Measurements from ENCODE around the gene PSME2. TPM values are rescaled to one million over a fixed set of nuclear protein-coding genes. Genes with fewer than 3 reads are reported as not detected.

Gene PSME2
- total and polyA plus RNA-seq, 2 experiments from 2014 or later = 54.0 to 259 TPM

- peaks cover 21% of the 10 kb centered on the region for H3K4me1 Mint-ChIP-seq
- ATAC-seq (no peak), DNase-seq (ENCODE audit: low spot score) (no peak)
- Histone ChIP-seq H3F3A (replicated peaks; ENCODE audit: low read depth) (0 out of 2 replicates have a peak, but pooled peaks cover 4% of the 10 kb centered on the region), H3K9me2 (ENCODE audit: insufficient read depth) (no peaks in the 10 kb centered on the region), H3K4me3 (peak overlapping the region; percentile 70), H2AFZ (no peak overlapping the region), H3K27ac (ENCODE audit: low read depth) (no peak overlapping the region), H3K36me3 (ENCODE audit: insufficient read depth) (peaks cover 31% of the 10 kb centered on the region), H3K4me1 (ENCODE audit: insufficient read depth) (peaks cover 12% of the 10 kb centered on the region), H4K20me1 (replicated peaks; ENCODE audit: insufficient read depth) (peaks cover 7% of the 10 kb centered on the region; the same call in 1 of the 2 replicates), H3K4me2 (peak overlapping the region; percentile 99), H3K79me2 (replicated peaks; ENCODE audit: insufficient read depth) (peaks cover 38% of the 10 kb centered on the region), H3K27me3 (ENCODE audit: insufficient read depth) (no peaks in the 10 kb centered on the region)
- peak overlapping the region; percentile 82 for H3K27ac Mint-ChIP-seq
- TF ChIP-seq CTCF (conservative IDR thresholded peaks at IDR 0.05; ENCODE audit: low read depth in 2 of 2) = no peak
- peaks cover 11% of the 10 kb centered on the region for H3K27me3 Mint-ChIP-seq (ENCODE audit: insufficient read depth, low read depth, poor library complexity)
- H3K4me3 Mint-ChIP-seq = peak overlapping the region; percentile 99
- H3K9me3 Mint-ChIP-seq = no peaks in the 10 kb centered on the region; the same call in 2 of the 3 replicates
- H3K36me3 Mint-ChIP-seq (ENCODE audit: low read depth) = peaks cover 68% of the 10 kb centered on the region
These were observed 1.5 kb upstream of the PSME2 start for GRCh38 chr14:24147761-24148428.

- H3K4me1 Mint-ChIP-seq = peaks cover 21% of the 10 kb centered on the region
- no peaks in the 10 kb centered on the region for H3K9me2 ChIP-seq (ENCODE audit: insufficient read depth)
- H2AFZ ChIP-seq = peak within 1 kb of the TSS; percentile 97
- peaks cover 11% of the 10 kb centered on the region for H3K27me3 Mint-ChIP-seq (ENCODE audit: insufficient read depth, low read depth, poor library complexity)
- H4K20me1 ChIP-seq (replicated peaks; ENCODE audit: insufficient read depth) = peaks cover 7% of the 10 kb centered on the region; the same call in 1 of the 2 replicates
- peak within 1 kb of the TSS; percentile 70 for H3K4me3 ChIP-seq
- peaks cover 38% of the 10 kb centered on the region for H3K79me2 ChIP-seq (replicated peaks; ENCODE audit: insufficient read depth)
- TF ChIP-seq JUNB (IDR thresholded peaks at IDR 0.05; ENCODE audit: unreplicated experiment) (no peak), NANOG (IDR thresholded peaks at IDR 0.05; ENCODE audit: borderline replicate concordance) (no peak), CREB1 (CRISPR knock-in tag; IDR thresholded peaks at IDR 0.05; ENCODE audit: low read depth) (no peak), CTCF (conservative IDR thresholded peaks at IDR 0.05; ENCODE audit: low read depth in 2 of 2) (no peak), POLR2AphosphoS5 (IDR thresholded peaks at IDR 0.05; ENCODE audit: low read depth) (peak; percentile 60), ETS1 (IDR thresholded peaks at IDR 0.05) (peak; percentile 53; the same call in 1 of the 2 replicates)
- H3K27ac ChIP-seq (ENCODE audit: low read depth) = peak within 1 kb of the TSS; percentile 51; the same call in 1 of the 2 replicates
- H3K27me3 ChIP-seq (ENCODE audit: insufficient read depth) = no peaks in the 10 kb centered on the region
- H3K4me2 ChIP-seq = peak within 1 kb of the TSS; percentile 99
- H3K36me3 ChIP-seq (ENCODE audit: insufficient read depth) = peaks cover 26% of the 10 kb centered on the region
- DNase-seq (ENCODE audit: low spot score) = peak; percentile 100
- H3K27ac Mint-ChIP-seq = peak within 1 kb of the TSS; percentile 97
- no peaks in the 10 kb centered on the region; the same call in 2 of the 3 replicates for H3K9me3 Mint-ChIP-seq
- H3K4me1 ChIP-seq (ENCODE audit: insufficient read depth) = peaks cover 15% of the 10 kb centered on the region
- H3F3A ChIP-seq (replicated peaks; ENCODE audit: low read depth) = peaks cover 11% of the 10 kb centered on the region
- H3K4me3 Mint-ChIP-seq = peak within 1 kb of the TSS; percentile 99
- peak; percentile 90 for ATAC-seq
- H3K36me3 Mint-ChIP-seq (ENCODE audit: low read depth) = peaks cover 66% of the 10 kb centered on the region
These were observed 759 bp upstream of the PSME2 start, which contains the start of gene RNF31 for GRCh38 chr14:24146978-24147760. Gene RNF31, plus strand, starts transcription at chr14:24147498. Its CDS starts 201 bp downstream, at chr14:24147699.
